Measurements from ENCODE around the gene IGFL2. TPM values are rescaled to one million over a fixed set of nuclear protein-coding genes. Genes with fewer than 3 reads are reported as not detected.

Gene IGFL2
- total and polyA plus RNA-seq, 2 experiments from 2014 or later: not detected

DNA sequence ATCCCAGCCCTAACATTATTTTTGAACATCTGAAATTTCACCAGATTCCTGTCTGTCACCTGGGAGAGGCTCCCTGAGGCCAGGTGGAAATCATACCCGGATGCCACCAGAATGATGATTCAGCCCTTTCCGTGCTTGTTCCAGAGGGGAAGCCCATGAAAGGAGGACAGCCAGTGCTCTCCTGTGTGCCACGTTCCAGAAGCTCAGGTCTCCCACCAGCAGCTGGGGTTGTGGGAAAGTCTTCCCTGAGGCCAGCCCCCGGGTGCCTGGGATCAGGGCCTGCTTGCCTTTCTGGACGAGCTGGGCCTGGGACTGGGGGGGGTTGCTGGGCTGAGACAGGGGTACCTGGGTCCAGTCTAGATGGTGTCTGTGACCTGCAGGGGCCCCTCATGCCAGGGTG lies 56.0 kb downstream of the IGFL2 start:
- Histone ChIP-seq H3F3A (replicated peaks; ENCODE audit: low read depth) (no peaks in the 10 kb centered on the region), H3K4me1 (ENCODE audit: insufficient read depth) (no peaks in the 10 kb centered on the region), H3K36me3 (ENCODE audit: insufficient read depth) (no peaks in the 10 kb centered on the region), H3K27ac (ENCODE audit: low read depth) (no peak overlapping the region), H3K4me3 (no peak overlapping the region), H3K4me2 (no peak overlapping the region), H4K20me1 (replicated peaks; ENCODE audit: insufficient read depth) (no peaks in the 10 kb centered on the region), H2AFZ (no peak overlapping the region), H3K27me3 (ENCODE audit: insufficient read depth) (no peaks in the 10 kb centered on the region), H3K79me2 (replicated peaks; ENCODE audit: insufficient read depth) (no peaks in the 10 kb centered on the region), H3K9me2 (ENCODE audit: insufficient read depth) (no peaks in the 10 kb centered on the region)
- TF ChIP-seq STAT1 (IDR thresholded peaks at IDR 0.05; ENCODE audit: unreplicated experiment) (no peak), ZNF331 (CRISPR knock-in tag; IDR thresholded peaks at IDR 0.05; ENCODE audit: low read depth) (no peak), EZH2 (IDR thresholded peaks at IDR 0.05; ENCODE audit: low read depth, unreplicated experiment) (no peak), POLR2AphosphoS5 (IDR thresholded peaks at IDR 0.05; ENCODE audit: low read depth) (no peak), CREB1 (CRISPR knock-in tag; IDR thresholded peaks at IDR 0.05; ENCODE audit: low read depth) (no peak), EZH2phosphoT487 (IDR thresholded peaks at IDR 0.05; ENCODE audit: unreplicated experiment) (no peak)
- TF ChIP-seq, protein P1, sequence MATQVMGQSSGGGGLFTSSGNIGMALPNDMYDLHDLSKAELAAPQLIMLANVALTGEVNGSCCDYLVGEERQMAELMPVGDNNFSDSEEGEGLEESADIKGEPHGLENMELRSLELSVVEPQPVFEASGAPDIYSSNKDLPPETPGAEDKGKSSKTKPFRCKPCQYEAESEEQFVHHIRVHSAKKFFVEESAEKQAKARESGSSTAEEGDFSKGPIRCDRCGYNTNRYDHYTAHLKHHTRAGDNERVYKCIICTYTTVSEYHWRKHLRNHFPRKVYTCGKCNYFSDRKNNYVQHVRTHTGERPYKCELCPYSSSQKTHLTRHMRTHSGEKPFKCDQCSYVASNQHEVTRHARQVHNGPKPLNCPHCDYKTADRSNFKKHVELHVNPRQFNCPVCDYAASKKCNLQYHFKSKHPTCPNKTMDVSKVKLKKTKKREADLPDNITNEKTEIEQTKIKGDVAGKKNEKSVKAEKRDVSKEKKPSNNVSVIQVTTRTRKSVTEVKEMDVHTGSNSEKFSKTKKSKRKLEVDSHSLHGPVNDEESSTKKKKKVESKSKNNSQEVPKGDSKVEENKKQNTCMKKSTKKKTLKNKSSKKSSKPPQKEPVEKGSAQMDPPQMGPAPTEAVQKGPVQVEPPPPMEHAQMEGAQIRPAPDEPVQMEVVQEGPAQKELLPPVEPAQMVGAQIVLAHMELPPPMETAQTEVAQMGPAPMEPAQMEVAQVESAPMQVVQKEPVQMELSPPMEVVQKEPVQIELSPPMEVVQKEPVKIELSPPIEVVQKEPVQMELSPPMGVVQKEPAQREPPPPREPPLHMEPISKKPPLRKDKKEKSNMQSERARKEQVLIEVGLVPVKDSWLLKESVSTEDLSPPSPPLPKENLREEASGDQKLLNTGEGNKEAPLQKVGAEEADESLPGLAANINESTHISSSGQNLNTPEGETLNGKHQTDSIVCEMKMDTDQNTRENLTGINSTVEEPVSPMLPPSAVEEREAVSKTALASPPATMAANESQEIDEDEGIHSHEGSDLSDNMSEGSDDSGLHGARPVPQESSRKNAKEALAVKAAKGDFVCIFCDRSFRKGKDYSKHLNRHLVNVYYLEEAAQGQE (IDR thresholded peaks at IDR 0.05; ENCODE audit: unreplicated experiment): no peak
- TF ChIP-seq, protein P2, sequence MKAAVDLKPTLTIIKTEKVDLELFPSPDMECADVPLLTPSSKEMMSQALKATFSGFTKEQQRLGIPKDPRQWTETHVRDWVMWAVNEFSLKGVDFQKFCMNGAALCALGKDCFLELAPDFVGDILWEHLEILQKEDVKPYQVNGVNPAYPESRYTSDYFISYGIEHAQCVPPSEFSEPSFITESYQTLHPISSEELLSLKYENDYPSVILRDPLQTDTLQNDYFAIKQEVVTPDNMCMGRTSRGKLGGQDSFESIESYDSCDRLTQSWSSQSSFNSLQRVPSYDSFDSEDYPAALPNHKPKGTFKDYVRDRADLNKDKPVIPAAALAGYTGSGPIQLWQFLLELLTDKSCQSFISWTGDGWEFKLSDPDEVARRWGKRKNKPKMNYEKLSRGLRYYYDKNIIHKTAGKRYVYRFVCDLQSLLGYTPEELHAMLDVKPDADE (IDR thresholded peaks at IDR 0.05): no peak
- TF ChIP-seq, protein P3, sequence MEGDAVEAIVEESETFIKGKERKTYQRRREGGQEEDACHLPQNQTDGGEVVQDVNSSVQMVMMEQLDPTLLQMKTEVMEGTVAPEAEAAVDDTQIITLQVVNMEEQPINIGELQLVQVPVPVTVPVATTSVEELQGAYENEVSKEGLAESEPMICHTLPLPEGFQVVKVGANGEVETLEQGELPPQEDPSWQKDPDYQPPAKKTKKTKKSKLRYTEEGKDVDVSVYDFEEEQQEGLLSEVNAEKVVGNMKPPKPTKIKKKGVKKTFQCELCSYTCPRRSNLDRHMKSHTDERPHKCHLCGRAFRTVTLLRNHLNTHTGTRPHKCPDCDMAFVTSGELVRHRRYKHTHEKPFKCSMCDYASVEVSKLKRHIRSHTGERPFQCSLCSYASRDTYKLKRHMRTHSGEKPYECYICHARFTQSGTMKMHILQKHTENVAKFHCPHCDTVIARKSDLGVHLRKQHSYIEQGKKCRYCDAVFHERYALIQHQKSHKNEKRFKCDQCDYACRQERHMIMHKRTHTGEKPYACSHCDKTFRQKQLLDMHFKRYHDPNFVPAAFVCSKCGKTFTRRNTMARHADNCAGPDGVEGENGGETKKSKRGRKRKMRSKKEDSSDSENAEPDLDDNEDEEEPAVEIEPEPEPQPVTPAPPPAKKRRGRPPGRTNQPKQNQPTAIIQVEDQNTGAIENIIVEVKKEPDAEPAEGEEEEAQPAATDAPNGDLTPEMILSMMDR (conservative IDR thresholded peaks at IDR 0.05; ENCODE audit: low read depth in 2 of 2): no peak
- no peak for ATAC-seq
- peaks cover 44% of the 10 kb centered on the region for H3K9me3 Mint-ChIP-seq
- DNase-seq (ENCODE audit: low spot score): no peak
- peaks cover 15% of the 10 kb centered on the region for H3K27me3 Mint-ChIP-seq (ENCODE audit: insufficient read depth, low read depth, poor library complexity)
- H3K4me1 Mint-ChIP-seq: no peaks in the 10 kb centered on the region; the same call in 2 of the 3 replicates
- H3K36me3 Mint-ChIP-seq (ENCODE audit: low read depth): peaks cover 10% of the 10 kb centered on the region; the same call in 2 of the 3 replicates
- no peak overlapping the region for H3K27ac Mint-ChIP-seq
- H3K4me3 Mint-ChIP-seq: no peak overlapping the region
